BE2C (cell line): Measurements from ENCODE around the gene FAM43B.

Experiments used
- DNase-seq: peaks from one replicate; pipeline ENCODE4 v3.0.0-alpha.2; 2020
- H3K27me3 ChIP-seq: fragments of 250-450 bp; sonication (Bioruptor Pico); 2 replicates; pipeline ENCODE4 v1.5.1; 2020; ENCODE audit warnings: mild to moderate bottlenecking
- H3K36me3 ChIP-seq: fragments of 250-450 bp; sonication (Bioruptor Pico); 2 replicates; pipeline ENCODE4 v1.5.1; 2020; ENCODE audit warnings: mild to moderate bottlenecking
- H3K4me1 ChIP-seq: fragments of 250-450 bp; sonication (Bioruptor Pico); 2 replicates; pipeline ENCODE4 v1.5.1; 2020
- H3K4me3 ChIP-seq: 2 replicates; pipeline ENCODE4 v1.5.1; 2011; ENCODE audit warnings: low read depth, low read length
- H3K9me3 ChIP-seq: fragments of 250-450 bp; sonication (Bioruptor Pico); 2 replicates; pipeline ENCODE4 v1.5.1; 2020
- CTCF ChIP-seq: IDR thresholded peaks from 2 replicates; pipeline ENCODE4 v1.5.1; 2012; ENCODE audit warnings: mild to moderate bottlenecking, low read depth, low read length

The FAM43B gene

GRCh38 chr1:20587661-20588053 lies 35.3 kb downstream of the FAM43B start:
- H3K4me1 ChIP-seq = no peaks in the 10 kb centered on the region
- DNase-seq = no peak
- no peaks in the 10 kb centered on the region for H3K27me3 ChIP-seq
- H3K36me3 ChIP-seq = no peaks in the 10 kb centered on the region
- H3K9me3 ChIP-seq = no peaks in the 10 kb centered on the region
- TF ChIP-seq CTCF = no peak
- no peak overlapping the region for H3K4me3 ChIP-seq

- TF ChIP-seq CTCF = no peak
- Histone ChIP-seq H3K27me3 (no peaks in the 10 kb centered on the region), H3K9me3 (no peaks in the 10 kb centered on the region), H3K4me3 (no peak within 1 kb of the TSS), H3K36me3 (no peaks in the 10 kb centered on the region), H3K4me1 (no peaks in the 10 kb centered on the region)
- DNase-seq = no peak
Observed at GRCh38 chr1:20588634-20589225, 36.4 kb downstream of the FAM43B start, which contains the start of gene CDA. Gene CDA (plus strand): TSS chr1:20589097. CDS start chr1:20589130, 33 bp downstream.

- Histone ChIP-seq H3K4me1 (no peaks in the 10 kb centered on the region), H3K4me3 (no peak overlapping the region), H3K9me3 (no peaks in the 10 kb centered on the region), H3K27me3 (no peaks in the 10 kb centered on the region), H3K36me3 (no peaks in the 10 kb centered on the region)
- no peak for TF ChIP-seq CTCF
- DNase-seq = no peak
Observed at GRCh38 chr1:20589331-20590278, 37.2 kb downstream of the FAM43B start.

- H3K4me3 ChIP-seq = no peak overlapping the region
- H3K9me3 ChIP-seq = no peaks in the 10 kb centered on the region
- H3K36me3 ChIP-seq = no peaks in the 10 kb centered on the region
- H3K4me1 ChIP-seq = no peaks in the 10 kb centered on the region
- H3K27me3 ChIP-seq = no peaks in the 10 kb centered on the region
- no peak for DNase-seq
- TF ChIP-seq CTCF = no peak
Observed at GRCh38 chr1:20590306-20590777, 38.0 kb downstream of the FAM43B start.

GRCh38 chr1:20593756-20594155 lies 41.4 kb downstream of the FAM43B start:
- H3K4me1 ChIP-seq = no peaks in the 10 kb centered on the region
- DNase-seq = no peak
- H3K27me3 ChIP-seq = no peaks in the 10 kb centered on the region
- TF ChIP-seq CTCF = no peak
- no peaks in the 10 kb centered on the region for H3K36me3 ChIP-seq
- H3K9me3 ChIP-seq = no peaks in the 10 kb centered on the region
- no peak overlapping the region for H3K4me3 ChIP-seq

- Histone ChIP-seq H3K4me1 (no peaks in the 10 kb centered on the region), H3K4me3 (no peak overlapping the region), H3K36me3 (no peaks in the 10 kb centered on the region), H3K9me3 (no peaks in the 10 kb centered on the region), H3K27me3 (no peaks in the 10 kb centered on the region)
- no peak for DNase-seq
- TF ChIP-seq CTCF = no peak
Observed at GRCh38 chr1:20594746-20595145, 42.4 kb downstream of the FAM43B start.
